Motor neuron (in vitro differentiated cells): Measurements from ENCODE around the gene C14orf180. TPM values are rescaled to one million over a fixed set of nuclear protein-coding genes. Genes with fewer than 3 reads are reported as not detected.

Source experiments
- ATAC-seq, 8 experiments: fragments of 200-7000 bp; cut with Tn5 transposase; replicated peaks in 6 of 8; 2 replicates each; pipeline ENCODE4 v1.8.0; 2021; ENCODE audit warnings: mild to moderate bottlenecking in 8 of 8, moderate library complexity in 8 of 8
- H3K27ac ChIP-seq, 2 donors: fragments of 250-450 bp; sonication (Bioruptor Pico); 2 replicates each; pipeline ENCODE4 v1.9.0; 2021; ENCODE audit warnings: antibody characterized with exemption in 2 of 2, mild to moderate bottlenecking in 2 of 2, moderate library complexity in 1 of 2
- H3K4me1 ChIP-seq, 2 donors: fragments of 250-450 bp; sonication (Bioruptor Pico); replicated peaks in 1 of 2; 2 replicates each; pipeline ENCODE4 v1.6.1; 2021; ENCODE audit warnings: antibody characterized with exemption in 2 of 2, mild to moderate bottlenecking in 2 of 2, moderate library complexity in 1 of 2
- H3K4me3 ChIP-seq, 5 donors: fragments of 250-450 bp; sonication (Bioruptor Pico); 2 replicates each; pipeline ENCODE4 v1.9.0; 2021; ENCODE audit warnings: antibody characterized with exemption in 5 of 5, mild to moderate bottlenecking in 5 of 5, moderate library complexity in 4 of 5
- WGBS, 10 experiments: fragments of 450-650 bp; shearing (Covaris generic); methylation state at CpG; one replicate each; pipeline ENCODE4 v1.0.0; 2022; 5-methylcytosine and 5-hydroxymethylcytosine counted together
- in situ Hi-C, 9 experiments: fragments of 400-800 bp; cut with MboI; loops; one replicate each; pipeline ENCODE4 v1.15.0; 2021; ENCODE audit warnings: low sequenced_read_pairs in 9 of 9, low pct_unique_long_range_greater_than_20kb in 2 of 9; ENCODE audit not compliant: unreplicated experiment in 9 of 9
- total RNA-seq, 8 experiments: library from RNA; unstranded; fragments of 300-600 nt; gene quantifications; 2 replicates each; pipeline versions ENCODE4 v1.2.3 to v1.2.4, GENCODE V29; 2022

C14orf180 gene
- total RNA-seq, 8 experiments from 2014 or later: 0.04 to 0.71 (median 0.35) TPM; not detected in 2

GRCh38 chr14:104604458-104605449 lies 25.2 kb downstream of the C14orf180 start, which contains the start of gene TMEM179:
TMEM179 (minus strand) TSS chr14:104604772; CDS start chr14:104604741, 31 bp downstream.
- in situ Hi-C loops: no loop called here
- H3K4me3 ChIP-seq: peak within 1 kb of the TSS; percentile 29 to 58 (median 45)
- peak within 1 kb of the TSS; percentile 34 to 61 for H3K27ac ChIP-seq
- peaks cover 26 to 28% of the 10 kb centered on the region in 2 donors for H3K4me1 ChIP-seq
- peak; percentile 61 to 93 (median 70) for ATAC-seq
- 2 to 40% (median 13%) methylated on average over 1 to 5 of the region's 91 CpGs; no CpG with 5 or more reads in 5 of the 10 experiments for WGBS, 10 experiments

- ATAC-seq: no peak
- in situ Hi-C loops: no loop called here
- 0 to 80% (median 49%) methylated on average over 1 to 3 of the region's 7 CpGs; no CpG with 5 or more reads in 4 of the 10 experiments for WGBS, 10 experiments
- no peak overlapping the region for H3K4me3 ChIP-seq
- H3K4me1 ChIP-seq: peaks cover 4 to 5% of the 10 kb centered on the region in 2 donors
- H3K27ac ChIP-seq: no peak overlapping the region
Observed at GRCh38 chr14:104609666-104610065, 30.1 kb downstream of the C14orf180 start.

DNA sequence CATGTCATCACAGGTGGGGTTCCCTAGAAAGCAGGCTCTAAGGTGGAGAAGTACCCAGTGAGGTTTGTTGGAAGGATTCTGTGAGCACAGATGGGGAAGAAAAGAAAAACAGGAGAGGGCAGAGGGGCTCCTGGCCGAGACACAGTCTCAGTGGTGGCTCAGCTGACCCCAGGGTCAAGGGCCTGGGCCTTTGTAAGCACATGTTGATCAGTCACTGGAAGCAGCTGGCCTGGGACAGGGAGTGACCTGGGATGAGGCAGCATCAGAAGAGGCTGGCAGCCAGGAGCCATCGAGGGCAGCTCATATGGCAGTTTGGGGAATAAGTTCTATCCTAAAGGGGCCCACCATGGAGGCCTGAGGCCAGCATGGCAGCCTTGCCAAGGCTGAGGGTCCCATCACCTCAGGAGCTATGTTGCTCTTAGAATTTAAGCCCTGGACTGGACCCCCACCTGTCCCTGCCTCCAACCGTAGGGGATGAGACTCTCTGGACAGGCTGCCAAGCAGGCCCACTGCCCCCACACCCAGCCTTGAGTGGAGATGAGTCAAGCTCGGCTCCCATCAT lies 31.3 kb downstream of the C14orf180 start:
- WGBS, 10 experiments: 0 to 67% (median 20%) methylated on average over 1 to 2 of the region's 4 CpGs; no CpG with 5 or more reads in 5 of the 10 experiments
- Histone ChIP-seq H3K4me1 (no peaks in the 10 kb centered on the region), H3K27ac (no peak overlapping the region), H3K4me3 (no peak overlapping the region)
- no peak for ATAC-seq
- in situ Hi-C loops: no loop called here

DNA sequence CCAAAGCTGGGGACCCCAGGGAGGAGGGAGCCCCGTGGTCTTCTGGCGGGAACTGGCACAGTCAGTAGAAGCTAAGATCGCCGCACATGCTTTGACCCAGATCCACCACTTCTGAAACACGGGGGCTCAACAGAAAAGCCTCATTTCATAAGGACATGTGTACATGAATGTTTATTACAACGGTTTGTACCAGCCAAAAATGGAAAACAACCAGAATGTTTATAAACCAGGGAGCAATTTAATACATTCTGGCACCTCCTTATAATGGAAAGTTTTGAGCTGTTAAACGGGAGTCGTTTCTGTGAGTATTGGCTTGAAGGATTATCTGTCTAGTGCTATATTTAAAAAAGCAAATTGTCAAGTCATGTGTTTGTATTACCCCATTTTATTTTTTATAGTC lies 32.3 kb downstream of the C14orf180 start:
- ATAC-seq: no peak
- Histone ChIP-seq H3K27ac (no peak overlapping the region), H3K4me3 (no peak overlapping the region), H3K4me1 (no peaks in the 10 kb centered on the region)
- 0 to 100% (median 41%) methylated on average over 1 to 6 of the region's 8 CpGs for whole genome bisulfite sequencing, 10 experiments
- in situ Hi-C loops: no loop called here

DNA sequence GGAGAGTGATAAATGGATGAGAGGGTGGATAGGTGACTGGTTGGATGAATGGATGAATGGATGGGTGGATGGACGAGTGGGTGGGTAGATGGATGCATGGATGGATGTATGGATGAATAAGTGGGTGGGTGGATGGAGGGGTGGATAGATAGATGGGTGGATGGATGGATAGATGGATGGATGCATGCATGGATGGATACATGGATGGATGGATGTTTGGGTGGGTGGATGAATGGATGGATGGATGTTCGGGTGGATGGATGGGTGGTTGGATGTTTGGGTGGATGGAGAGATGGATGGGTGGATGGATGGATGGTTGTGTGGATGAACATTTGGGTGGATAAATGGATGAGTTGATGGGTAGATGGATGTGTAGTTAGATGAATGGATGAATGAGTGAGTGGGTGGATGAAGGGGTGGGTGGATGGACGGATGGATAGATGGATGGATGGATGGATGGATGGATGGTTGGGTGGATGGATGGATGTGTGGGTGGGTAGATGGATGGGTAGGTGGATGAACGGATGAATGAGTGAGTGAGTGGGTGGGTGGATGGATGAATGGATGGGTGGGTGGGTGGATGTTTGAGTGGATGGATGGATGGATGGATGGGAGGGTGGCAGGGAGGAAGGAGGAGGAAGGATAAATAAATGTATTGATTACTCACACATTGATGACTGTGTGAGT lies 34.7 kb downstream of the C14orf180 start:
- no peak overlapping the region for H3K27ac ChIP-seq
- no peaks in the 10 kb centered on the region for H3K4me1 ChIP-seq
- H3K4me3 ChIP-seq: no peak overlapping the region
- ATAC-seq: no peak
- in situ Hi-C loops: no loop called here
- WGBS, 10 experiments: 7 to 80% (median 56%) methylated on average over 1 to 4 of the region's 4 CpGs; no CpG with 5 or more reads in 3 of the 10 experiments

DNA sequence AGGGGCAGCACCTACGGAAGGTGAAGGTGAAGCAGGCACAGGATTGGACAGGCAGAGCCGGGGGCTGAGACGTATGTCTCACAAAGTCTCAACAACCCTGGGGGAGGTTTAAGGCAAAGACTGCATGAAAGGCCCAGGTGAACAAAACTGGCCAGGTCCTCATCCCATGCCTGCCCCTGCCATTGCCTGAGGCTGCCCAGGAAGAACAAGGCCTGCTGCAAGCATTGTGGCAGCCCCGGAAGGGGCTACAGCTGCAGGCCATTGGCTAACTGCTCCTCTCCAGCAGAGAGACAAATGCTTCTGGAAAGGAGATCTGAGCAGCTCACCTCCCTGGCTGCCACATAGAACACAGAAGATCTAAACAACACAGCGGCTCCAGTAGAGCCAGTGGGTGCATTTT lies 45.4 kb downstream of the C14orf180 start:
- ATAC-seq: peak in 1 of 8 experiments; percentile 14
- H3K27ac ChIP-seq: no peak overlapping the region
- H3K4me1 ChIP-seq: no peaks in the 10 kb centered on the region
- 35 to 80% (median 50%) methylated on average over 1 to 4 of the region's 5 CpGs; no CpG with 5 or more reads in 5 of the 10 experiments for WGBS, 10 experiments
- no peak overlapping the region for H3K4me3 ChIP-seq
- in situ Hi-C loops: loop anchor here in 4 of 9 experiments (25.0 kb wide), 2 partner anchors 488 to 538 kb away; partner anchors contain the start of genes ASPG (in 2 of the 4) and KIF26A (in 2 of the 4)

DNA sequence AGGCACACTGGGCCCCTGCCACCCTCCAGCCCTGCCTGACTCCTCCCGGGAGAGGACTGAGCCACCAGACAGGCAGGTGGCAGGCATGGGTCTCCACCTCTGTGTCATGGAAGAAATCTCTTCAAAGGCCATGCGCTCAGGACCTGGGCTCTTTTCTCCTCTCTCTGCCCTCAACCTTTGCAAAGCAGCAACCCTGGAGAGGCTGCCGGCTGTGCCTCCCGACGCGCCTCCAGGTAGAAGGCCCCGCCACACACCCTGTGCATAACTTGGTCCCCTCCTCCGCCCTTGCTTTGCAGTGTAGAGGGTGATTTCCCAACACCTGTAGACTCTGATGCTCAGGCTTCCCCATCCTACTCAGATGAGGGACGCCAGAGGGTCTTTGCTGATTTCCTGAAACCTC lies 53.2 kb downstream of the C14orf180 start:
- Histone ChIP-seq H3K4me3 (no peak overlapping the region), H3K27ac (no peak overlapping the region), H3K4me1 (peaks cover 7% of the 10 kb centered on the region in 2 donors)
- 63 to 82% (median 67%) methylated on average over 1 to 2 of the region's 9 CpGs; no CpG with 5 or more reads in 5 of the 10 experiments for WGBS, 10 experiments
- in situ Hi-C loops: loop anchor here in 4 of 9 experiments (25.0 kb wide), 2 partner anchors 495 to 545 kb away; partner anchors contain the start of genes ASPG (in 2 of the 4) and KIF26A (in 2 of the 4)
- ATAC-seq: no peak

- in situ Hi-C loops: loop anchor here in 4 of 9 experiments (25.0 kb wide), 2 partner anchors 496 to 546 kb away; partner anchors contain the start of genes ASPG (in 2 of the 4) and KIF26A (in 2 of the 4)
- H3K4me1 ChIP-seq: peaks cover 11 to 15% of the 10 kb centered on the region in 2 donors
- H3K4me3 ChIP-seq: no peak overlapping the region
- WGBS, 10 experiments: 39 to 89% (median 67%) methylated on average over 1 to 9 of the region's 24 CpGs; no CpG with 5 or more reads in 3 of the 10 experiments
- no peak overlapping the region for H3K27ac ChIP-seq
- peak in 2 of 8 experiments; percentile 3 to 10 for ATAC-seq
Observed at GRCh38 chr14:104633276-104634137, 53.9 kb downstream of the C14orf180 start.

GRCh38 chr14:104634138-104634760 lies 54.7 kb downstream of the C14orf180 start:
- H3K4me3 ChIP-seq: no peak overlapping the region

GRCh38 chr14:104634886-104635570 lies 55.5 kb downstream of the C14orf180 start:
- no peak for ATAC-seq
- in situ Hi-C loops: loop anchor here in 4 of 9 experiments (25.0 kb wide), 2 partner anchors 498 to 548 kb away; partner anchors contain the start of genes ASPG (in 2 of the 4) and KIF26A (in 2 of the 4)
- H3K27ac ChIP-seq: no peak overlapping the region

More at GRCh38 chr14:104634138-104634760, 54.7 kb downstream of the C14orf180 start:
- Histone ChIP-seq H3K4me1 (peaks cover 17 to 22% of the 10 kb centered on the region in 2 donors), H3K27ac (no peak overlapping the region)
- peak in 3 of 8 experiments; percentile 7 to 16 (median 10) for ATAC-seq
- in situ Hi-C loops: loop anchor here in 4 of 9 experiments (25.0 kb wide), 2 partner anchors 497 to 547 kb away; partner anchors contain the start of genes ASPG (in 2 of the 4) and KIF26A (in 2 of the 4)
- WGBS, 10 experiments: 60 to 70% methylated on average over 1 to 2 of the region's 20 CpGs; no CpG with 5 or more reads in 8 of the 10 experiments

More at GRCh38 chr14:104634886-104635570, 55.5 kb downstream of the C14orf180 start:
- Histone ChIP-seq H3K4me1 (peaks cover 20 to 25% of the 10 kb centered on the region in 2 donors), H3K4me3 (no peak overlapping the region)
- 24 to 66% (median 40%) methylated on average over 1 to 6 of the region's 26 CpGs; no CpG with 5 or more reads in 7 of the 10 experiments for WGBS, 10 experiments
